Activated CD8-positive, alpha-beta memory T cell treated with anti-CD3 and anti-CD28 coated beads, Interleukin-2, amount 50 U/mL, for 1 hour (primary cell): Measurements from ENCODE around the gene MAEL.

Source experiments
- DNase-seq: peaks from one replicate; pipeline ENCODE4 v3.0.0-alpha.2; 2020; ENCODE audit errors: extremely low read depth

MAEL gene

DNA sequence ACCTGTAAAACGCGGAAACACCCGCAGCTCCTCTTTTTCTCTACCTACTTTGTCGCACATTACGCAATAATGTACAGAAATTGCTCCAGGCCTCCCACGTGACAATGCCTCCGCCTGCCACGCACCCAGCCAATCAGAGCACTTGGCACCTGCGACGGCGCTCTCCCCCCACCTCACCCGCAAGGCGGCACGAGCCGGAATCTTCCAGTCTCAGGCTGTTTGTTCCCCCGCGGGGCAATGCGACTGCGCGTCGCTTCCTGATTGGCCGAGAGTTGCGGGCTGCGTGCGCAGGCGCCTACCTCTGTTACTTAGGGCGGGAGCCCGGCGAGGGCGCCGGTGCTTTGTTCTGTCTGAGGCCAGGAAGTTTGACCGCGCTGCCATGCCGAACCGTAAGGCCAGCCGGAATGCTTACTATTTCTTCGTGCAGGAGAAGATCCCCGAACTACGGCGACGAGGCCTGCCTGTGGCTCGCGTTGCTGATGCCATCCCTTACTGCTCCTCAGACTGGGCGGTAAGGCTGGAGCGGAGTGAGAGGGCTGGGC, at the start of gene MAEL:
TSS of gene MAEL (plus strand) at position 307 of the 542 bp plus-strand sequence. CDS start at position 380, 73 bp downstream.
- no peak for DNase-seq

- no peak for DNase-seq
These were observed 49.2 kb upstream of the MAEL start for GRCh38 chr1:166939741-166940375.

DNA sequence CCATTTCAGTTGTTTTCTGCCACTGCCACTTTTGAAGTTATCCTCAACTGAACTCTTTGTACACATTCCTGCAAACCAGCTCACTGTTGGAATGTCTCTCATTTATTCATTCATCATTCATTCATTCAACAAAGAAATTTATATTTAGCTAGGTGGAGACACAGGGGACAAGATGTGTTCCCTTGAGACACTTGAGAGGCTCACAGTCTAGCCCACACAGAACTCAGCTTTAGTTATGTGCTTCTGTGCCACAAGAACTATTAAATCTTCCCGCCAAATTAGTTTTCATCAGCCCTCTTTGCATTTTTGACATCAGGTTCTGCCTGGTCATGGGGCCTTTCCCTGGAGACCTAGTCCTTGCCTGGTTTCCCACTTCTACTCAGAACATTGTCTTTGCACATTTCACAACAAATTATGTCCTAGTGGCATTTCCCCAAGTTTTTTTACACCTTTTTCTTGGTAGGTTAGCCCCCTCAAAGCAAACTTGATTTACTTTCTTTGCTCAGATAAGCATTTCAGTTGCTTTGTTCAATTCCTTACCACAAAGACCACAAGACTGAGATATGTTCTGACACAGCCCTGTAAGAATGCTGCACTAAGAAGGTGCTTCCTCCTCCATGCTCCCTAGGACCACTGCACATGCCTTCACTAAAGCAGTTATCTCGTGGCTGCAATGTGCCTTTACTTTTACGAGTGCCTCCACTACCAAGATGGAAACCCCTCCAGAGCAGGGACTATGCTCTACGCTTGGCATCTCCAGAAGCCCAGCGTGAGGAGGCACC, 44.7 kb upstream of the MAEL start:
- DNase-seq: no peak

- no peak for DNase-seq
These were observed 41.6 kb upstream of the MAEL start for GRCh38 chr1:166947398-166948043.

DNA sequence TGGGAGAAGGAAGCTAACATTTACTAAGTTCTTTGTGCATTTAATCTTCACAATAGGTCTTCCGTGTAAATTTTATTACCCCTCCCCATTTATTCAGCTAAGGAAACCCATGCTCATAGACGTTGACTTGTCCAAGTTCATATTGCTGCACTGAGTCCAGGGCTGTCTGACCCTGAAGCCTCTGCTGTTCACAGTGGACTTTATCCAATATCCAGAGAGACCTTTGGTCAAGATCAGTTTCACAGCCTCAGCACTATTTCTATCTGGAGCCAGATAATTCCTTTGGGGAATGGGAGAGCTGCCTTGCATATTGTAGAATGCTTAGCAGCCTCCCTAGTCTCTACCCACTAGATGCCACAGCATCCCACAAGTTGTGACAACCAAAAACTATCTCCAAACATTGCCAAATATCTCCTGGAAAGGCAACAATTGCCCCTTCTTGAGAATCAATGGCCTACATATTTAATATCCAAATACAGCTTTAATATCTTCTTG, 40.2 kb upstream of the MAEL start:
- no peak for DNase-seq

- DNase-seq: no peak
These were observed 38.9 kb upstream of the MAEL start for GRCh38 chr1:166950156-166950555.

DNA sequence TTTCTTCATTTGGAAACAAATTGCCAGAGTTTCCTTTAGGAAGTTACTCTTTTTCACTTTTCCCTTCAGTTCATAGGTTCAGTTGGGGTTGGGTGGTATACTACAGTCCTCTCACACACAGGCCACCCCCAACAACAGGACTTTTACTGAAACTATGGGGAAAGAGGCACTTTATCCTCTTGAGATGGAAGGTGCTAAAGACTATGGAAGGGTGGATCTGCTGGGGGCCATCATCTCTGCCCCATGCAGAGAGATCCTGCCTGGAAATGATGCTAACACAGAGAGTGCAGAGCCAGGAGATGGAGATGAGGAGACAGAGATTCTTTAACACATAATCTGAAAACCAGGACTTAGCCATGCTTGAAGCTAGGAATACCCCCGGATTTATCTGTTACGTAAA, 38.0 kb upstream of the MAEL start:
- DNase-seq: no peak

GRCh38 chr1:166952002-166952746, 36.9 kb upstream of the MAEL start:
- DNase-seq: no peak

DNA sequence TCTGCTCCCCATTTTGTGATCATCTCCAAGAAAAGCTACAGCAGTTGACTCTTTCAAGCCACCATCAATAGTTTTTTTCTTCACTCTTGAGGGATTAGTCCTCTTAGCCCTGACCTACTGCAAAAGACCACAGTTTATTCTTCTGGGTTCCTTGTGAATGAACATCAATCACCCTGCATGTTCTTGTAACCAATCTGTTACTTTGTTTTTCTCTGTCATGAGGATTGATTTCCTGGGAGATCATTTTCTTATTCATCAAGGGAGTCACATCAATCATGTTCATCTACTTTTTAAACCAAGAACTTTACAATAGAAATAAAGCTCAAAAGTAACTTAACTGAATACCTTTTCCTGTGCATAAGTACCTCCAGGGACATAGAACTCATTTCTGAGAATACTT, 35.6 kb upstream of the MAEL start:
- no peak for DNase-seq

DNA sequence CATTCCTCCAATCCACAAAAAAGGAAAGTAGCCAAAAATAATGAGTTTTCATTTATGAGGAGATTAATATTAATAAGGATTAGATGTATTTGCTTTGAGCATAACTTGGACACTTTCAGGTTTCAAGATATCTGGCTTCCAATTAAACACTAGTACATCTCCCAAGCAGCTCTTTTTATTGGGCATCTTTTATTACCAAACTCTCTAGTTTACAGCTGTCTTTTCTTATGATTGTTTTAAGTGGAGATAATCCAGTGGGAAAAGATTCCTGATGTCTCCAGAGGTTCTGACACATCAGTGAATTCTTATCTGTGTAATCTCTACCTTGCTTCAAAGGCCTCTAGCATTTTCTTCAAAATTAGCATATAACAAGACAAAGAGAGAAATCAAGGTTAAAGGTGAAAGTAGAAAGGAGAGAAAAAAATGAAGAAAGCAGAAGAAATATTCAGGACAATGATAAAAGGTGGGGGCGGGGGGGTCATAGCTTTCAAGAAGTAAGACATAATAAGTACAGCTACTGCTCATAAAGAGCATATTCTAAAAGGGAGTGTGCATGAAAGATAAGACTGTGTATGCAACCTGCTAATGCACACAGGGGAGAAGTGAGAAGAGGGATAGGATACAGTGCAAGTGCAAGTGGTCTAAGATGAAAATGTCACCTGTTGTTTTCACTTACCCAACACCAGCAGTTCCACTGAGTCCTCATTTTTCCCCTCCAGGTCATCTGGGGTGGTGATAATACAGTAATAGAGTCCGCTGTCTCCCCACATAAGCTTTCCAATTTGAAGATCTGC, 32.8 kb upstream of the MAEL start:
- DNase-seq: no peak

GRCh38 chr1:166956872-166957271, 32.2 kb upstream of the MAEL start:
- DNase-seq: no peak

- DNase-seq: no peak
These were observed 28.1 kb upstream of the MAEL start for GRCh38 chr1:166960858-166961474.

- DNase-seq: no peak
These were observed 19.9 kb upstream of the MAEL start for GRCh38 chr1:166969074-166969677.

GRCh38 chr1:166971252-166971651, 17.8 kb upstream of the MAEL start:
- DNase-seq: no peak

DNA sequence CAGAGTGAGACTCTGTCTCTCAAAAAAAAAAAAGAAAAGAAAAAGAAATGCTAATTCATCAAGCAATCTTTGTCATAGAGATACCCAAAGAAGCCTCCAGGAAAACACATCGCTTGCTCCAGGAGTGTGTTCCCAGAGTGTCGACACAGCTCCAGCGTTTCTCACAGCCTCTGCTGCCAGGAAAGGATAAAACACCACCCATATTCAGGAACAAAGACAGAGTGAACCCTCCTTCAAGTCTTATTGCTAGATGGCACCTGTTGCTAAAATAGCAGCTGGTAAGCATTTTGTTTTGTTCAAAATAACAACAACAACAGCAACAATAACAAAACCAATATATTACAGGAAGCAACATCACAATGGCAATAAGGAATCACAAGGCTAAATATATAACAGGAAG, 16.9 kb upstream of the MAEL start:
- no peak for DNase-seq

DNA sequence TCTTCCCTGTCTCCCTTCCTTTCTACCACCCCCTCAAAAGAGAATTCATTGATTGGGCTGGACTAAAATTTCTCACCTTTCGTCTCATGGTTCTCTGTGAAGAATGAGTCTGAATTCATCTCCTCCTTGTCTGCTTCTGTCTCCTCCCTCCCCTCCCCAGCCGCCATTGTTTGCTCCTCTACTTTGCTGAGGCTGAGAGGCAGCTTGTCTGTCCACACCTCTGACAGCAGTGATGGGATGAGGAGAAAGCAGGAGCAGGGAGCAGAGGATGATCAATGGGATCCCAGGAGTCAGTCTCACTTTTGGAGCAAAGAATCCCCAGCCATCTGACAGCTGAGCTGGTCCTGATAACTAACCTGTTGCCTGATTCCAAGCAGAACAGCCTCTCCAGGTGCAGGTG, 16.3 kb upstream of the MAEL start:
- no peak for DNase-seq

DNA sequence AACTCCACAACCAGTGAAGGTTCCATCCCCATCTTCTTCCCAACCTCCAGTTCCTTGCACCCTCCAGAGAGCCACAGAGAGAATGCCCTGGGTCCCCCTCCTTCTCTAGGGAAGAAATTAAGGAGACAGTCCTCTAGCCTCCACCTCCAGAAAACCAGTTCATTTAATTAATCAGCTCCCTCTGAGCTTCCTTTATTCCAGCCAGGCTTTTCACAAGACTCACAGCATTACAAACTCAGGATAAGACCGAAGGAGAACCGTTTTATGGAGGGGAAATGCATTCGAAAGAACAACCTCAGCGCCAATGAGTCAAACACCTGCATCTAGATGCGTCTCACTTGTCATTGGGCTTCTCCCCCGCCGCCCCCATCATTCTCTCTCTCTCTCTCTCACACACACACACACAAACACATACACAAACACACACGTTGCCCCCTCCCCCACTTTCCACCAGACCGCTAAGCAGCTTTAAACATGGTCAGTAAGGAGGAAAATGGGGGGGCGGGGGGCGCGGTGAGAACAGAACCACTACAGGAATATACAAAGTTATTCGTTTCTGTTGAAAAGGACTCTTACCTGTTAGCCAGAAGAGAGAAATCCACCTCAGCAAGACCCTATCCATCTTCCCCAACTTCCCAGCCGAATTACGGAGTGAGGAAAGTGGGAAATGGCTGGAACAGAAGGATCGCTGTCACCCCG, 14.3 kb upstream of the MAEL start:
- DNase-seq: no peak

- no peak for DNase-seq
These were observed 13.5 kb upstream of the MAEL start, which contains the start of gene ILDR2 for GRCh38 chr1:166975361-166976129. Gene ILDR2 (minus strand): TSS chr1:166975540. CDS start chr1:166975268, 272 bp downstream.

GRCh38 chr1:166977951-166978350, 11.1 kb upstream of the MAEL start:
- no peak for DNase-seq
